ENCODE measurements around the gene COMP. TPM values are rescaled to one million over a fixed set of nuclear protein-coding genes. Genes with fewer than 3 reads are reported as not detected.

COMP gene
- total RNA-seq, result 0.10 and 0.25 TPM in 2 replicates

DNA sequence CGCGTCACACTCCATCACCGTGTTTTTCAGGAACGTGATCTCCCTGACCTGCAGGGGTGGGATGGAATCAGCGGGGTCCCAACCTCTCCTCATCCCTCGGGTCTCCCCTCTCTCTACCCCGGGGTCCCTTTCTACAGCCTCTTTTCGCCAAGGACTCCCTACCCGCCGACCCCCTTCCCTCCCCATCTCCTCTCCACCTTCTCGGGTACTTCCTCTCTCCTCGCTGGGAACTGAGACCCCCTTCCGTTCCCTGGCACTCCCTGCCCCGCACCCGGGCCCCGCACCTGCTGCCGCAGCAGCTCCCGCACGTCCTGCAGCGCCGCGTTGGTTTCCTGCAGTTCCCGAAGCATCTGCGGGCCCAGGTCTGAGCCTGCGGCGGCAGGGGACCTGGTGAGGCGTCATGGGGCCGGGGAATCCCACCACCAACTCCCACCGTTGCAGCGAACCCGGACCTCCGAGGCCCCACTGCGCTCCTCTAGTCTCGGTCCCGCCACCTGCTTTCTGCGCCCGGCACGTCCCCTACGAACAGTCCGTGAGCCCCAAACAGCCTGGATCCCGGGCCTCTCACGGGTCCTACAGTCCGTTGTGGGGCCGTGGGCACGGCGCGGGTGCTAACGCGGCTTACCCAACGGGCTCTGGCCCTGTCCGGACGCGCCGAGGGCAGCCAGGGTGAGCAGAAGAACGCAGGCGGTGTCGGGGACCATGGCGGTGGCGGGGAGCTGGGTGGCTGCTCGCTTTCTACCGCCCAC, at the start of gene COMP:
COMP (minus strand) TSS at position 740 of the 749 bp plus-strand sequence; CDS start at position 704, 36 bp downstream.

GRCh38 chr19:18831524-18832305, 40.6 kb upstream of the COMP start, which contains the start of gene UPF1:
UPF1 (plus strand) TSS chr19:18831959; CDS start chr19:18832210, 251 bp downstream.

Other genes starting within 250 kb of the COMP start
- 286 and 301 TPM in 2 replicates for gene FKBP8, start 247.7 kb downstream of the COMP start, total RNA-seq
- 75.0 and 87.0 TPM in 2 replicates for gene KXD1, start 233.4 kb downstream of the COMP start, total RNA-seq
- gene UBA52, start 219.4 kb downstream of the COMP start, total RNA-seq, result 663 and 704 TPM in 2 replicates
- gene REX1BD, start 202.5 kb downstream of the COMP start, total RNA-seq, result 89.2 and 105 TPM in 2 replicates
- 80.8 and 105 TPM in 2 replicates for gene CRLF1, start 184.5 kb downstream of the COMP start, total RNA-seq
- gene TMEM59L, start 178.4 kb downstream of the COMP start, total RNA-seq, result 5.4 and 6.2 TPM in 2 replicates
- 3.4 and 5.1 TPM in 2 replicates for gene KLHL26, start 154.3 kb downstream of the COMP start, total RNA-seq
- 4.0 and 5.9 TPM in 2 replicates for gene CRTC1, start 107.6 kb downstream of the COMP start, total RNA-seq
- gene UPF1, start 40.7 kb upstream of the COMP start, total RNA-seq, result 76.3 and 109 TPM in 2 replicates
- 0.56 and 2.1 TPM in 2 replicates for gene CERS1, start 104.9 kb upstream of the COMP start, total RNA-seq
- gene COPE, start 128.1 kb upstream of the COMP start, total RNA-seq, result 184 and 216 TPM in 2 replicates
- gene DDX49, start 128.4 kb upstream of the COMP start, total RNA-seq, result 85.2 TPM in 2 replicates
- 63.0 and 63.7 TPM in 2 replicates for gene HOMER3, start 149.9 kb upstream of the COMP start, total RNA-seq
- gene SUGP2, start 242.2 kb upstream of the COMP start, total RNA-seq, result 13.8 and 19.7 TPM in 2 replicates
- 22.7 and 23.2 TPM in 2 replicates for gene ARMC6, start 242.3 kb upstream of the COMP start, total RNA-seq